Activated CD8-positive, alpha-beta T cell treated with anti-CD3 and anti-CD28 coated beads, Interleukin-2, amount 10 ng/mL, durations not matched to agents 7 days and 5 days (primary cell): ENCODE data around the gene DNAH5. TPM values are rescaled to one million over a fixed set of nuclear protein-coding genes. Genes with fewer than 3 reads are reported as not detected.
"Not testable (repeated sequence)": the region's sequence is repeated elsewhere in the genome, so short reads cannot be mapped to it uniquely, and the experiment has no call there.

Experiments
- ATAC-seq: fragments of 150-1000 bp; cut with Tn5 transposase; one replicate; pipeline ENCODE4 v1.10.0; 2021; ENCODE audit warnings: moderate library complexity
- CTCF ChIA-PET: fragments of 350-600 bp; sonication (Branson Sonifier 250); formaldehyde crosslinking; loops from one replicate; lab custom pipeline; 2021; ENCODE audit warnings: antibody characterized with exemption; lab: Charles Lee
- POLR2A ChIA-PET: fragments of 350-600 bp; sonication (Branson Sonifier 250); formaldehyde crosslinking; loops from one replicate; lab custom pipeline; 2021; ENCODE audit warnings: antibody characterized with exemption; lab: Charles Lee
- DNase-seq: peaks from one replicate; pipeline ENCODE4 v3.0.0-alpha.2; 2020
- H3K27ac Mint-ChIP-seq: one replicate; pipeline ENCODE4 v1.8.0; 2021; ENCODE audit warnings: mild to moderate bottlenecking, mixed read lengths
- H3K27me3 Mint-ChIP-seq: one replicate; pipeline ENCODE4 v1.8.0; 2021; ENCODE audit warnings: low read depth, mixed read lengths
- H3K36me3 Mint-ChIP-seq: one replicate; pipeline ENCODE4 v1.8.0; 2021; ENCODE audit warnings: low read depth, mixed read lengths
- H3K4me1 Mint-ChIP-seq: one replicate; pipeline ENCODE4 v1.8.0; 2021; ENCODE audit warnings: low read depth, mixed read lengths
- H3K4me3 Mint-ChIP-seq: one replicate; pipeline ENCODE4 v1.8.0; 2021; ENCODE audit warnings: mild to moderate bottlenecking, mixed read lengths
- H3K9me3 Mint-ChIP-seq: one replicate; pipeline ENCODE4 v1.8.0; 2022; ENCODE audit warnings: mixed read lengths; ENCODE audit not compliant: insufficient read depth
- total RNA-seq, 2 experiments: library from RNA; stranded (reverse); gene quantifications; one replicate each; pipeline ENCODE4 v1.2.3, GENCODE V29; 2021

DNAH5 gene, protein sequence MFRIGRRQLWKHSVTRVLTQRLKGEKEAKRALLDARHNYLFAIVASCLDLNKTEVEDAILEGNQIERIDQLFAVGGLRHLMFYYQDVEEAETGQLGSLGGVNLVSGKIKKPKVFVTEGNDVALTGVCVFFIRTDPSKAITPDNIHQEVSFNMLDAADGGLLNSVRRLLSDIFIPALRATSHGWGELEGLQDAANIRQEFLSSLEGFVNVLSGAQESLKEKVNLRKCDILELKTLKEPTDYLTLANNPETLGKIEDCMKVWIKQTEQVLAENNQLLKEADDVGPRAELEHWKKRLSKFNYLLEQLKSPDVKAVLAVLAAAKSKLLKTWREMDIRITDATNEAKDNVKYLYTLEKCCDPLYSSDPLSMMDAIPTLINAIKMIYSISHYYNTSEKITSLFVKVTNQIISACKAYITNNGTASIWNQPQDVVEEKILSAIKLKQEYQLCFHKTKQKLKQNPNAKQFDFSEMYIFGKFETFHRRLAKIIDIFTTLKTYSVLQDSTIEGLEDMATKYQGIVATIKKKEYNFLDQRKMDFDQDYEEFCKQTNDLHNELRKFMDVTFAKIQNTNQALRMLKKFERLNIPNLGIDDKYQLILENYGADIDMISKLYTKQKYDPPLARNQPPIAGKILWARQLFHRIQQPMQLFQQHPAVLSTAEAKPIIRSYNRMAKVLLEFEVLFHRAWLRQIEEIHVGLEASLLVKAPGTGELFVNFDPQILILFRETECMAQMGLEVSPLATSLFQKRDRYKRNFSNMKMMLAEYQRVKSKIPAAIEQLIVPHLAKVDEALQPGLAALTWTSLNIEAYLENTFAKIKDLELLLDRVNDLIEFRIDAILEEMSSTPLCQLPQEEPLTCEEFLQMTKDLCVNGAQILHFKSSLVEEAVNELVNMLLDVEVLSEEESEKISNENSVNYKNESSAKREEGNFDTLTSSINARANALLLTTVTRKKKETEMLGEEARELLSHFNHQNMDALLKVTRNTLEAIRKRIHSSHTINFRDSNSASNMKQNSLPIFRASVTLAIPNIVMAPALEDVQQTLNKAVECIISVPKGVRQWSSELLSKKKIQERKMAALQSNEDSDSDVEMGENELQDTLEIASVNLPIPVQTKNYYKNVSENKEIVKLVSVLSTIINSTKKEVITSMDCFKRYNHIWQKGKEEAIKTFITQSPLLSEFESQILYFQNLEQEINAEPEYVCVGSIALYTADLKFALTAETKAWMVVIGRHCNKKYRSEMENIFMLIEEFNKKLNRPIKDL (N-terminal part only)
- total RNA-seq, result not detected

- H3K4me3 Mint-ChIP-seq, result no peak within 1 kb of the TSS
- H3K27me3 Mint-ChIP-seq, result no peaks in the 10 kb centered on the region
- no peak for ATAC-seq
- H3K4me1 Mint-ChIP-seq, result no peaks in the 10 kb centered on the region
- H3K9me3 Mint-ChIP-seq, result no peaks in the 10 kb centered on the region
- no peak within 1 kb of the TSS for H3K27ac Mint-ChIP-seq
- CTCF ChIA-PET, result no interaction called here
- no peak for DNase-seq
- H3K36me3 Mint-ChIP-seq, result no peaks in the 10 kb centered on the region
- POLR2A ChIA-PET, result no interaction called here
These were observed at the start of gene DNAH5 for GRCh38 chr5:13944560-13945199. DNAH5 (minus strand) TSS chr5:13944688; CDS start chr5:13944438, 250 bp downstream.

DNA sequence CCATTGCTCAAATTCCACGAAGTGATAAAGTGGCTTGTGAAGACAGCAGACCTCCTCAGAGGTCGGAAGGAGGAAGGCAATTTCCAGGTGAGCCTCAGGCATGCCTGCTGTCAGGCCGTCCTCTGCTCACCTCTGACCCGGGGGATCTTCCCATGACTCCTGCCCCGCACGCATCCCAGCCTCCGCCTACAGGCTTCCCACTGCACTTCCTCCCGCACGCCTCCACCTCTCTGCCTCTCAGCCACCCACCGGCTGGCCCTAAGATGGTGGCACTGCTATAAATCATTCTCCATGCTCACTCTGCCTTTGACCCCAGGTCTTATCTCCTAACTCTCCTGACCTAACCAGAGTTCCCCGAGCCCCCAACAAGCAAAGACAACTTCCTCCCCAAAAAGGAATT lies 49.4 kb upstream of the DNAH5 start:
- Mint-ChIP-seq H3K4me3 (no peak overlapping the region), H3K36me3 (no peaks in the 10 kb centered on the region), H3K4me1 (no peaks in the 10 kb centered on the region), H3K9me3 (peaks cover 3% of the 10 kb centered on the region), H3K27me3 (no peaks in the 10 kb centered on the region), H3K27ac (no peak overlapping the region)
- CTCF ChIA-PET, result no interaction called here
- ATAC-seq, result no peak
- no peak for DNase-seq
- POLR2A ChIA-PET, result no interaction called here

DNA sequence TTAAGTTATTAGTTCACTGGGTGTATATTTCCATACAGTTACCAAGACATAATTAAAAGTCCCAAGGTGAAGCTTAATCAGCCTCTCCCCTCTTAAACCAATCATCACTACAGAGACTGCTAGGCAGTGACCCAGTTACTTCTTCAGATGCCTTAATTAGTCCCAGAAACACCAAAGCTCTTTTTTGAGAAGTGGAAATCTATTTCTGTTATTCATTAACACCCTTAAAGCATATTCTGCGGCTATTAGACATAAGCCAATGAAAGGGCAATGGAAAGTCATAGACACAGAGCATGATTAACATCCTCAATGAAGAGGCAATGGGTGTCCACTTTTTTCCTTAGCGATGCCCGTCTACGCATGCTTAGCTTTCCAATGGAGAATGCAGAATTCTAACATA lies 48.3 kb upstream of the DNAH5 start:
- no peak for DNase-seq
- no peaks in the 10 kb centered on the region for H3K4me1 Mint-ChIP-seq
- ATAC-seq, result no peak
- H3K27me3 Mint-ChIP-seq, result no peaks in the 10 kb centered on the region
- POLR2A ChIA-PET, result no interaction called here
- H3K27ac Mint-ChIP-seq, result no peak overlapping the region
- H3K9me3 Mint-ChIP-seq, result no peaks in the 10 kb centered on the region
- CTCF ChIA-PET, result no interaction called here
- H3K36me3 Mint-ChIP-seq, result no peaks in the 10 kb centered on the region
- no peak overlapping the region for H3K4me3 Mint-ChIP-seq

DNA sequence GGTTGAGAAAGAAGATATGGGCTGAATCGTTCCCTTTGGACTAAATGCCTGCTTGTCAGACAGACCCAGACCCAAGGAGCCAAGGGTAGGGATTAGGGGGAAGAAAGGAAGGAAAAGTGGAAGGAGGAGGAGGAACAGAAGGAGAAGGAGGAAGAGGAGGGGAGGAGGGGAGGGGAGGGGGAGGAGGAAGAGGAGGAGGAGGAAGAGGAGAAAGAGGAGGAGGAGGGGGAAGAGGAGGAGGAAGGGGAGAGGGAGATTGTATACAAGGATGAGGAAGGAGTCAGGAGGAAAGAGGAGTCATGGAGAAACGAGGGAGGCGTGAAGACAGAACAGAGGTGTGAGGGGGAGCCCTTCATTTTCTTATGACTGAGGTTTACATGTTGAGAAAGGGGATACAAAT lies 46.9 kb upstream of the DNAH5 start:
- ATAC-seq, result no peak
- CTCF ChIA-PET, result no interaction called here
- Mint-ChIP-seq H3K4me1 (no peaks in the 10 kb centered on the region), H3K36me3 (no peaks in the 10 kb centered on the region), H3K27me3 (no peaks in the 10 kb centered on the region), H3K9me3 (no peaks in the 10 kb centered on the region), H3K4me3 (no peak overlapping the region), H3K27ac (no peak overlapping the region)
- POLR2A ChIA-PET, result no interaction called here
- DNase-seq, result no peak

- ChIA-PET CTCF (no interaction called here), POLR2A (no interaction called here)
- Mint-ChIP-seq H3K27me3 (no peaks in the 10 kb centered on the region), H3K27ac (no peak overlapping the region), H3K36me3 (no peaks in the 10 kb centered on the region), H3K9me3 (no peaks in the 10 kb centered on the region), H3K4me1 (no peaks in the 10 kb centered on the region), H3K4me3 (no peak overlapping the region)
- ATAC-seq (no peak), DNase-seq (no peak)
These were observed 46.4 kb upstream of the DNAH5 start for GRCh38 chr5:13990896-13991295.

DNA sequence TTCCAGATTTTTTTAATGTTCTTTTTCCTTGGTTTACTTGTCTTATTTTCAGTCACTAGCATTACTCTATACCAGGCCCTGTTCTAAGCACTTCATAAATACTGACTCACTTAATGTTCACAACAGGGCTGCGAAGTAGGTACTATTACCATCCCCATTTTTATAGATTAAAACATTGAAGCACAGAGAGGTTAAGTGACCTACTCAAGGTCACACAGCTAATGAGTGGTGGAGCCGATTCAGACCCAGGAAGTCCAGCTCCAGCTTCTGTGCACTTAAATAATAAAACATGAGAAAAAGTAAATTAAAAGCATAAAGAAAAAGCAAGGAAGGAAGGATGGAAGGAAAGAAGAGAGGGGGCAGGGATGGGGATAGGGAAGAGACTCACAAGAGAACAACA lies 45.3 kb upstream of the DNAH5 start:
- Mint-ChIP-seq H3K4me1 (no peaks in the 10 kb centered on the region), H3K27me3 (no peaks in the 10 kb centered on the region), H3K4me3 (no peak overlapping the region), H3K36me3 (no peaks in the 10 kb centered on the region), H3K27ac (no peak overlapping the region), H3K9me3 (no peaks in the 10 kb centered on the region)
- ATAC-seq, result no peak
- CTCF ChIA-PET, result no interaction called here
- DNase-seq, result no peak
- POLR2A ChIA-PET, result no interaction called here

DNA sequence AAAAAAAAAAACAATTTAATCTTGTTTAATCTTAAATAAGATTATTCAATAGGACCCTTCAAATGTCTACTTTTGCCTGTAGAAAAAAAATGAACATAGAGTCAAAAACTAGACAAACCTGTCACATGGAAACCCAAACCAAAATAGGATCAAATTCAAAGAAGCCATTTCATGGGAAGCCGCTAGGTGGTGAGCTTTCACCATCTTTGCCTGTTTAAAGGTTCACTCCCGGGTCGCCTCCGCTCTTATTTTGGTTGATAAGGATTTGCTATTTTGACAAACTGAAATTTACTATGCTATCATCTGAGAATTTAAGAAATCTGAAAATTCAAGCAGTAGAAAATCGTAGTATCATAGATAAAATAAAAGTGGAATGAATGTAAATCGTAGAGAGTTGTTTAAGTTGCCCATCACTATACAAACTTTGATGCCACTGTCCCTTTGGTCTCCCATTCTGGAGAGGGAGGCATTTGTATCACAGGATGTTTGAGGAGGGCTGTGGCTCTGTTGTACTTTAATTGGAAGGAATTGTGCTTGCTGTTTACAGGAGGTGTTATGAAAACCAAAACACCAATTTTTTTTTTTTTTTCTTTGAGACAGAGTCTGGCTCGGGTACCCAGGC lies 43.5 kb upstream of the DNAH5 start:
- H3K9me3 Mint-ChIP-seq, result no peaks in the 10 kb centered on the region
- no peaks in the 10 kb centered on the region for H3K4me1 Mint-ChIP-seq
- ChIA-PET POLR2A (no interaction called here), CTCF (no interaction called here)
- no peak overlapping the region for H3K27ac Mint-ChIP-seq
- DNase-seq (peak; percentile 25), ATAC-seq (no peak)
- no peaks in the 10 kb centered on the region for H3K27me3 Mint-ChIP-seq
- no peaks in the 10 kb centered on the region for H3K36me3 Mint-ChIP-seq
- H3K4me3 Mint-ChIP-seq, result no peak overlapping the region

GRCh38 chr5:13985731-13986418 lies 41.4 kb upstream of the DNAH5 start:
- no peaks in the 10 kb centered on the region for H3K27me3 Mint-ChIP-seq
- ATAC-seq (no peak), DNase-seq (no peak)
- no peaks in the 10 kb centered on the region for H3K9me3 Mint-ChIP-seq
- no peaks in the 10 kb centered on the region for H3K36me3 Mint-ChIP-seq
- ChIA-PET POLR2A (no interaction called here), CTCF (interaction anchor here (1.0 kb wide), 1 partner anchor 123 kb away, joined by 3 read pairs; no protein-coding TSS in a partner anchor)
- no peak overlapping the region for H3K27ac Mint-ChIP-seq
- no peaks in the 10 kb centered on the region for H3K4me1 Mint-ChIP-seq
- no peak overlapping the region for H3K4me3 Mint-ChIP-seq

GRCh38 chr5:13984888-13985287 lies 40.4 kb upstream of the DNAH5 start:
- ATAC-seq, H3K4me1 Mint-ChIP-seq, DNase-seq, CTCF ChIA-PET, H3K9me3 Mint-ChIP-seq, H3K4me3 Mint-ChIP-seq, H3K36me3 Mint-ChIP-seq, H3K27me3 Mint-ChIP-seq, H3K27ac Mint-ChIP-seq, POLR2A ChIA-PET: not testable (repeated sequence)

GRCh38 chr5:13976867-13977830 lies 32.7 kb upstream of the DNAH5 start:
- DNase-seq, result no peak
- ChIA-PET CTCF (no interaction called here), POLR2A (no interaction called here)
- no peaks in the 10 kb centered on the region for H3K4me1 Mint-ChIP-seq
- H3K27ac Mint-ChIP-seq, result no peak overlapping the region
- H3K4me3 Mint-ChIP-seq, result no peak overlapping the region
- no peaks in the 10 kb centered on the region for H3K36me3 Mint-ChIP-seq
- no peaks in the 10 kb centered on the region for H3K27me3 Mint-ChIP-seq
- ATAC-seq, result no peak
- no peaks in the 10 kb centered on the region for H3K9me3 Mint-ChIP-seq
